EL (cell line): ENCODE measurements around the gene BLOC1S1.

Experiments
- DNase-seq: peaks from one replicate; pipeline ENCODE4 v3.0.0-alpha.2; 2016

Gene BLOC1S1

DNA sequence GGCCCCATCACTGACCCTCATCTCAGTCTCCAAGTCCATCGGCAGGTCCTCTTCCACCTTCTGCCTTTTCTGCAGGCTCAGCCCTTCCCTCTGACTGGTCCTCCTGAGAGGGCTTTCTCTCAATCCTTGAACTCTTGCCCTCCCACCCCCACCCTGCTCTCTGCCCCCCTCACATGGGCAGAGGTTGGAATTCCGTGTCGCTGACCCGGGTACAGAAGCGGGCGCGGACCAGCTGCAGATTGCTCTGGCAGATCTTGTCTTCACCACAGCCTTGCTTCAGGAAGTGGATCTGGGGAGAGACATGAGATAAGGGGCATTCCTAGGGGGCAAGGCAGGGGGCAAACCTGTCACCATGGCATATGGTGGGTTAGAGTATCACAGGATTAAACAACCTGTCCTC lies 20.5 kb upstream of the BLOC1S1 start:
- DNase-seq, result no peak

DNA sequence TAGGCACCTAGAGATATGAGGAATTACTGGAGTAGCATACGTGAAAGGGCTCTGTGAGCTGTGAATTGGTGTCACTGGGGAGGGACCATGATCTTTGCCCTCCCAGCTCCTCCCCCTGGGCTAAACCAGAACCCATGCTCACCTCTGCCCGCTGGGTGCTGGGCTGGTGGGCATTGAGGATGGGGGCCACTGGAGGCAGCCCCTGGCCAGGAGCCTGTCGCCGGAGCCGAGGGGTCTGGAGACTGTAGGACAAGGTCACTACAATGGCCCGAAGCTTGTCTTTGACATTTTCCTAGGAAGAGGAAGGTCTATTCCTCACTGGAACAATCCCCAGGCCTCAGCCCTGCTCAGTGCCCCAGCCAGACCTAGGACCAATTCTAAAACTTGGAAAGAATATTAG lies 19.7 kb upstream of the BLOC1S1 start:
- DNase-seq, result no peak

- no peak for DNase-seq
Measured at GRCh38 chr12:55696796-55697462, 18.9 kb upstream of the BLOC1S1 start.

- no peak for DNase-seq
Measured at GRCh38 chr12:55697686-55698085, 18.2 kb upstream of the BLOC1S1 start.

GRCh38 chr12:55698241-55698955 lies 17.4 kb upstream of the BLOC1S1 start:
- no peak for DNase-seq

DNA sequence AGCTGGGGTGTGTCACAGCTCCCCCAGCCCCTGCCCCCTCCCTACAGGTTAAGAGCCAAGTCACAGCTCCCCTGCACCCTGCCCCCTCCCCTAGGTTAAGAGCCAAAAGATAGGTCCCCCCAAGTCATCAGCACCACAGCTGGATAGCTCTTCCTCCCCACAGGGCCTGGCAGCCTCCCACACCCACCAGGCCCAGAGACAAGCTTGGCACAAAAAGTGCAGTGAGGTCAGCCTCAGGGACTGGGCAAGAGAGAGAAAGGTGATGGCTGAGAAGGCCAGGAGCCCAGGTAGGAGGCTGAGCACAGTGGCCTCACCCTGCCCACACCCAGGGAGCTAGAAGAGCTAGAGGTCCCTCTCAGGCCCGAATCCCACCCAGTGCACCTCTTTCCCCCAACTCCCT lies 16.9 kb upstream of the BLOC1S1 start:
- DNase-seq, result no peak

DNA sequence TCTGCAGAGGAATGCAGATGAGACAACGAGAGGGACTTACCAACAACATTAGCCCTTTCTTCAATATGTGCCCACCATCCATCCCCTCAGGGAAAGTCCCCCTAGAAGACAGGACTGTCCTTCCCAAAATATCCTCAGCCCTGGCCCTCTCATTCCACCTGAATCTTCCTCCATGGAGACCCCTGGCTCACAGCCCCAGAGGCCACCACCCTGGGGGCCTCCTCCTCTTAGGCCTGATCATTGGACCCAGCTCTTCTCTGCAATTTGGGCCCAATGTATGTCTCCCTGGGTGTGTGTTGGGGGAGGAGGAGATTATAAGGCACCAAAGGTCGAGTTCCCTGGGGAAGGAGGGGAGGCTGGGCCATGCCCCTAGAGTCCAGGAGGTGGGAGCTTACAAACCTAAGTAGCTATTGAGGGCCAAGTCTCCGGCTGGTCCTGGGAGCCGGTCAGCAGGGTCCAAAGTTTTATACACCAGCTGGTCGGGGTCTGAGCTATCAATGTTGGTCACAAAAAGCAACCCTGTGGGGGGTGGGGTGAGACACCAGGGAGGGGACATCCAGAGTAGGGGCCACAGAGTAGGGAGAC lies 16.3 kb upstream of the BLOC1S1 start:
- DNase-seq, result no peak

- peak; percentile 88 for DNase-seq
Measured at GRCh38 chr12:55700255-55701018, 15.4 kb upstream of the BLOC1S1 start.

- DNase-seq, result no peak
Measured at GRCh38 chr12:55702861-55703260, 13.0 kb upstream of the BLOC1S1 start.

- DNase-seq, result no peak
Measured at GRCh38 chr12:55703288-55703687, 12.6 kb upstream of the BLOC1S1 start.

DNA sequence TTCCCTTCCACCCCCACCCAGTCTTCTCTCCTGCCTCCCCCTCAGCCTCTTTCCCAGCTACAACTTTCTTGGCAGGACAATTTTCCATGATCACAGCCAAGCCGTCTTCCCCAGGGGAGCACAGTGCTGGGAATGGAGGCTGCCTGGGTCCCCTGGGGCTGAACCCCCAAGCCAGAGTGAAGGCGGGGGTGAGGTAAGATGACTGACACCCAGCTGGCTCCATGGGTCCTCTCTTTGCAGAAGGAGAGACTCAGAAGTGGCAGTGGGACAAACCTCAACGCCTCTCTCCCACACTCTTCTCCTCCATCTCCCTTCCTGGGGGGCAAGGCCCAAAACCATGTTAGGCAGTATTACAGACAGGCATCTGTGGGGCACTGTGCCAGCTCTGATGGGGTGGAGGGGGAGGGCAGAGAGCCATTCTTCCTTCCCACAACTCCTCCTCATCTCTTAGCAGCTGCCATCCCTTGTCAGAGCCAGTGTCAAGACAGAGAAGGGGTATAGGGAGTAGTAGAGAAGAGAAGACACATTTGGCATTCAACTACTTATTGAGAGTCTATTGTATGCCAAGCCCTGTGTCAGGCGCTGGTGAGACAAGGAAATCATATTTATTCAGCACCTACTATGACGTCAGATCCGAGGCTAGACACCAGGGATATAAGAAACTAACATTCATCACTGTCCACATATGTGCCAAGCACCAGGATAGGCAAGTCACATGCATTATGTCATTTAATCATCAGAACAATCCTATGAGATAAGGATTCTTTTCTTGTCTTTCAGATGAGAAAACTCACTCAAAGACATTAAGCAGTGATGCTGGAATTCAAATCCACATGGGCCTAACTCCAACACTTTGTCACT lies 11.7 kb upstream of the BLOC1S1 start:
- DNase-seq, result no peak

- no peak for DNase-seq
Measured at GRCh38 chr12:55704824-55705718, 10.8 kb upstream of the BLOC1S1 start.

GRCh38 chr12:55705782-55706402 lies 10.0 kb upstream of the BLOC1S1 start:
- DNase-seq, result no peak

DNA sequence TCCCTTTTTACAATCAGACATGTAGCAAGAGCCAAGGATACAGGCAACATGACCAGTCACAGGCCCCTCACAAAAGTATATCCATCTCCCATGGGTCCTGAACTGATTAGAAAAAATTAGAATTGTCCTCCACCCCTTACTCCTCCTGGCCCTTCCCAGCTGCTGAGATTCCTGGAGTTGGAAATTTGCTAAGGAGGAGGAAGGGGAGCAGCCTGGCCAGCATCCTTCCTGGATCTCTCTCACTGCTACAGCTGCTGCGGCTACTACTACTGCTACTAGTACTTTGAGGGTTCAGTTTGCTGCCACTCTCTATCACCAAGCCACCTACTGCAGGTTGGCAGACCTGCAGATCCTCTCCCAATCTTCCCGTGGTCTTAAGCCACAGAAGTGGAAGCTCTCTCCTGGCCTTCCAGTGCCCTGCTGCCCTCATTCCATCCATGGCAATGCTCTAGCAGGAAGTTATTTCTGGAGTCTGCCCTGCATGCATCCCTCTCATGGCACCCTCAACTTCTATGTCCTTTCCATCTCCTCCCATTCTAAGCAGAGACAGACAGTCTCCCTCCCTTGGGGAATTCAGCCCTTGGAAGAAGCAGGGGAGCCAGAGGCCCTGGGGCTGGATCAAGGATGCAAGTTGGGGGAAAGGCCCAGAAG lies 9.2 kb upstream of the BLOC1S1 start:
- DNase-seq, result no peak

GRCh38 chr12:55707219-55707671 lies 8.6 kb upstream of the BLOC1S1 start:
- peak; percentile 43 for DNase-seq

- DNase-seq, result peak; percentile 72
Measured at GRCh38 chr12:55707841-55708694, 7.8 kb upstream of the BLOC1S1 start, which contains the start of gene ITGA7. TSS of gene ITGA7 (minus strand) at chr12:55707904. CDS start at chr12:55707682, 222 bp downstream.

DNA sequence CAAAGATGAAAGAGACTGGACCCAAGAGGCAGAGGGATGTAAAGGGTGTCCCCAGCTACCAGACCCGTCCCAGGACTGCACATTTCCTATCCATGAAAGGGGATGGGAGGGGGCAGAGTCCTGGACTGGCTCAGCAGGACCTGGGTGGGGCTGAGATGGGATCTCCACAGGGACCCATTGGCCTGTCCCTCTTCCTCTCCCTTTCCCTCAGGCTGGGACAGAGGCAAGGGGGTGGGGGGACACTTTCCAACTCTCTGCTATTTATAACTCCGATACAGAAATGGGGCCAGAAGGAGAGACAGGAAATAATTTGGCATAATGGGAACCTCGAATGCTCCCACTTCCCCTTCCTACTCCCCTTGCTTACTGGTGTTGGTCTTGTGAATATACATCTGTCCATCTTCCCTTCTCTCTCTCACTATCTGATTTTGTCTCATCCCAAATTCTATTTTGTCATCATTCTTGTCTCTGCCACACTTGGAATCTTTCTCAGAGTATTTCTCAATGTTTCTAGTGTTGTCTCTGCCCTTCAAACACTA lies 7.1 kb upstream of the BLOC1S1 start:
- DNase-seq, result no peak

GRCh38 chr12:55711786-55712553 lies 3.9 kb upstream of the BLOC1S1 start:
- DNase-seq, result no peak
